MM.1S (cell line): ENCODE data around the gene APBB2.

Experiments used
- DNase-seq: peaks from one replicate; pipeline ENCODE4 v3.0.0-alpha.2; 2015
- H2AFZ ChIP-seq: fragments of 300-600 bp; sonication (generic); 2 replicates; pipeline ENCODE4 v1.6.0; 2016; ENCODE audit warnings: antibody characterized with exemption, low read length
- H3F3A ChIP-seq: fragments of 300-600 bp; sonication (generic); 2 replicates; pipeline ENCODE4 v1.6.1; 2016; ENCODE audit warnings: mild to moderate bottlenecking, antibody characterized with exemption, low read length, moderate library complexity, mixed read lengths; ENCODE audit not compliant: insufficient read depth
- H3K27ac ChIP-seq: fragments of 300-600 bp; sonication (generic); 2 replicates; pipeline ENCODE4 v1.5.1; 2016; ENCODE audit warnings: mild to moderate bottlenecking, low read length
- H3K27me3 ChIP-seq: fragments of 300-600 bp; sonication (generic); replicated peaks from 2 replicates; pipeline ENCODE4 v1.6.0; 2016; ENCODE audit warnings: low read length; ENCODE audit not compliant: insufficient read depth
- H3K36me3 ChIP-seq: fragments of 300-600 bp; sonication (generic); replicated peaks from 2 replicates; pipeline ENCODE4 v1.6.1; 2016; ENCODE audit warnings: mild to moderate bottlenecking, low read length, mixed read lengths; ENCODE audit not compliant: insufficient read depth
- H3K4me1 ChIP-seq: fragments of 300-600 bp; sonication (generic); 2 replicates; pipeline ENCODE4 v1.6.1; 2016; ENCODE audit warnings: low read length, mixed read lengths
- H3K4me2 ChIP-seq: fragments of 300-600 bp; sonication (generic); 2 replicates; pipeline ENCODE4 v1.6.0; 2016; ENCODE audit warnings: low read depth, low read length
- H3K4me3 ChIP-seq: fragments of 300-600 bp; sonication (generic); 2 replicates; pipeline ENCODE4 v1.5.1; 2016; ENCODE audit warnings: low read length, mixed read lengths
- H3K79me2 ChIP-seq: fragments of 300-600 bp; sonication (generic); 2 replicates; pipeline ENCODE4 v1.6.1; 2016; ENCODE audit warnings: mixed run types, low read length, mixed read lengths
- H3K9ac ChIP-seq: fragments of 300-600 bp; sonication (generic); 2 replicates; pipeline ENCODE4 v1.6.1; 2016; ENCODE audit warnings: low read length, mixed read lengths
- H3K9me2 ChIP-seq: fragments of 300-600 bp; sonication (generic); replicated peaks from 2 replicates; pipeline ENCODE4 v1.6.1; 2016; ENCODE audit warnings: mild to moderate bottlenecking, low read length, mixed read lengths; ENCODE audit not compliant: insufficient read depth
- H3K9me3 ChIP-seq: fragments of 300-600 bp; sonication (generic); replicated peaks from 2 replicates; pipeline ENCODE4 v1.6.1; 2016; ENCODE audit warnings: mild to moderate bottlenecking, low read length, mixed read lengths; ENCODE audit not compliant: insufficient read depth
- H4K20me1 ChIP-seq: fragments of 300-600 bp; sonication (generic); 2 replicates; pipeline ENCODE4 v1.6.1; 2016; ENCODE audit warnings: mild to moderate bottlenecking, low read length, moderate library complexity, mixed read lengths; ENCODE audit not compliant: insufficient read depth
- EZH2 ChIP-seq: fragments of 300-600 bp; sonication (generic); optimal IDR thresholded peaks from 2 replicates; pipeline ENCODE3; 2017; ENCODE audit warnings: low read depth, mild to moderate bottlenecking, antibody characterized with exemption, low read length, mixed read lengths
- EZH2phosphoT487 ChIP-seq: fragments of 300-600 bp; sonication (generic); IDR thresholded peaks from 2 replicates; pipeline ENCODE4 v1.6.1; 2018; ENCODE audit warnings: antibody characterized with exemption, low read length
- TF ChIP-seq, protein P1 (sequence below): fragments of 300-600 bp; sonication (generic); IDR thresholded peaks from 2 replicates; pipeline ENCODE4 v1.5.1; 2016; ENCODE audit warnings: antibody characterized with exemption, low read length, mixed read lengths

APBB2 gene

DNA sequence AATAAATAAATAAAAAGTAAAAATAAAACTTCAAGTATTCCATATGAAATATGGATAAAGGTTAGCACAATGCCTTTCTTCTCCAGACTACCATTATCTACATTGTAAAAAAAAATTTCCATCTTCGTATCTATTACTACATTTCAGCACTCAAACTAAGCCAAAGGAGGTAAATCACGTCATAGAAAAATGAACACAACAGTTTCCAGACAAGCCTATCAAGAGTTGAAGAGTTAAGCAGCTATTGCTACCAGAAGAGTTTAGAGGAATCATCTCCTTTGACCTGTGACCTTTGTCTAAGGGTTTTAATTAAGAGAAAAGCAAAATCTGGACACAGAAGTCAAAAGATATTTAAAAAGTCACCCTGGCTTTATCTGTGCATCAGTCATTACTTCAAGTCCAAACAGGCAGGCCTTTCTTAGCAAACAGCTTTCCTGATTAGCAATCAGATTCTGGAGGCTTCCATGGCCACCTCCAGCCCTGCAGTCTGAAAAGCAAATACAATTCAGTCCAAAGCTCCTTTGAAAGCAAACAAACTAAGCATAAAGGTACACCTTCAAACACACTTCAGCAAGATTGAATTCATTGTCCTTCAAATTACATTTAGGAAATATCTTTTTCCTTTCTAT, 82.2 kb downstream of the APBB2 start:
- H3K9me2 ChIP-seq, result no peaks in the 10 kb centered on the region
- no peak overlapping the region for H3K4me3 ChIP-seq
- no peaks in the 10 kb centered on the region for H3F3A ChIP-seq
- no peaks in the 10 kb centered on the region for H3K9me3 ChIP-seq
- no peak overlapping the region for H2AFZ ChIP-seq
- TF ChIP-seq, protein P1, sequence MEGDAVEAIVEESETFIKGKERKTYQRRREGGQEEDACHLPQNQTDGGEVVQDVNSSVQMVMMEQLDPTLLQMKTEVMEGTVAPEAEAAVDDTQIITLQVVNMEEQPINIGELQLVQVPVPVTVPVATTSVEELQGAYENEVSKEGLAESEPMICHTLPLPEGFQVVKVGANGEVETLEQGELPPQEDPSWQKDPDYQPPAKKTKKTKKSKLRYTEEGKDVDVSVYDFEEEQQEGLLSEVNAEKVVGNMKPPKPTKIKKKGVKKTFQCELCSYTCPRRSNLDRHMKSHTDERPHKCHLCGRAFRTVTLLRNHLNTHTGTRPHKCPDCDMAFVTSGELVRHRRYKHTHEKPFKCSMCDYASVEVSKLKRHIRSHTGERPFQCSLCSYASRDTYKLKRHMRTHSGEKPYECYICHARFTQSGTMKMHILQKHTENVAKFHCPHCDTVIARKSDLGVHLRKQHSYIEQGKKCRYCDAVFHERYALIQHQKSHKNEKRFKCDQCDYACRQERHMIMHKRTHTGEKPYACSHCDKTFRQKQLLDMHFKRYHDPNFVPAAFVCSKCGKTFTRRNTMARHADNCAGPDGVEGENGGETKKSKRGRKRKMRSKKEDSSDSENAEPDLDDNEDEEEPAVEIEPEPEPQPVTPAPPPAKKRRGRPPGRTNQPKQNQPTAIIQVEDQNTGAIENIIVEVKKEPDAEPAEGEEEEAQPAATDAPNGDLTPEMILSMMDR, result no peak
- TF ChIP-seq EZH2phosphoT487, result no peak
- TF ChIP-seq EZH2, result no peak
- H4K20me1 ChIP-seq, result no peaks in the 10 kb centered on the region
- H3K4me2 ChIP-seq, result no peak overlapping the region
- H3K36me3 ChIP-seq, result no peaks in the 10 kb centered on the region
- no peak overlapping the region for H3K27ac ChIP-seq
- no peaks in the 10 kb centered on the region for H3K27me3 ChIP-seq
- H3K4me1 ChIP-seq, result no peaks in the 10 kb centered on the region
- H3K9ac ChIP-seq, result no peak overlapping the region
- DNase-seq, result no peak
- no peaks in the 10 kb centered on the region for H3K79me2 ChIP-seq

DNA sequence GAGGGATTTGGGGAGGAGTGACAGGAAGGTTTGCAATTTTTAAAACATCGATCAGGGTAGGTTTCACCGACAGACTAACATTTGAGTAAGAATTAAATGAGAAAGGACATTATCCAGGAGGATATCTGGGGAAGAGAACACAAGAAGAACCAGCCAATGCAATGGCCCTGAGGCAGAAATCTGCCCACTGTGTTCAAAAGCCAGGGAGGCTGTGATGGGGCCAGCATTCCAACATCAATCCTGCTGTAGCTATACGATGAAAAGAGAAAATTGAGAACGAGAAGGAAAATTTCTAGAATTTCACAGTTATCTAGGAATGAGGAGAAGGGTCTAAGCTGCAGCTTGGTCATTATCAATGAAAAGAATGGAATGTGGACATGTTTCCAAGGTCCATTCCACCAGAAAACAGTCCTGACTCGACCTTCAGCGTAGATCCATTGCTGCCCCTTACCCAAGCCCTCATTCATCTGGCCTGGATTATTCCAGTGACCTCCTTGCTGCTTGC, 84.4 kb downstream of the APBB2 start:
- no peaks in the 10 kb centered on the region for H3K79me2 ChIP-seq
- no peak overlapping the region for H3K9ac ChIP-seq

DNA sequence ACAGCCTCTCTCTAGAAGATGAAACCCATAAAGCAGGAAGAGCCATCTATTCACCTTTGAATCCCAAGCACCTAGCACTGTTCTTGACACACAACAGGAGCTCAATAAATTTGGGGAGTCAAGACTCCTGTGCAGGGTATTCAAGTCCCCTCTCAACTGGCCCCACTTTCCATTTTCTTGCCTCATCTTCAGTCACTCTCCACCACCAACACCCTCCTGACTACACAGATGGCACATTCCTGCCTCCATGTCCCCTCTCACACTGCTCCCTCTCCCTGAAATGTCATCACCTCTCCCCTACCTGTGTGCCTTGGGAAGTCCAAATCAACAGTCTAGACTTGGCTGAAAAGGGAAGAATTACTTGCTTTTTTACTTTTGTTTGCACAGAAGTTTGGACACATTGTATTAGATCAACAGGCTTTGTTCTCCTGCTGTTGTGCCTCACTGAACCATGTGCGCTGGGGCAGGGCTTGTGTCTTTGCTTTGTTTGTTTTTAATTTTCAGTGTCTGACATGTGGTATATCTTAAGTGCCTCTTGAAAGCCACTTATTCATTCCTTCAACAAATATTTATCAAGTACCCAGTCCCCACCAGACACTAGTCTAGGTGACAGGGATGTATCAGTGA, 85.1 kb downstream of the APBB2 start:
- Histone ChIP-seq H3K27ac (no peak overlapping the region), H2AFZ (no peak overlapping the region), H3K9ac (no peak overlapping the region), H4K20me1 (no peaks in the 10 kb centered on the region), H3K9me3 (no peaks in the 10 kb centered on the region), H3K4me3 (no peak overlapping the region), H3K4me2 (no peak overlapping the region), H3K9me2 (no peaks in the 10 kb centered on the region), H3K4me1 (no peaks in the 10 kb centered on the region), H3K27me3 (no peaks in the 10 kb centered on the region), H3K36me3 (no peaks in the 10 kb centered on the region), H3F3A (no peaks in the 10 kb centered on the region), H3K79me2 (no peaks in the 10 kb centered on the region)
- TF ChIP-seq EZH2phosphoT487, result no peak
- no peak for TF ChIP-seq EZH2
- no peak for DNase-seq

More for the DNA sequence above, 84.4 kb downstream of the APBB2 start:
- Histone ChIP-seq H3F3A (no peaks in the 10 kb centered on the region), H2AFZ (no peak overlapping the region), H3K27me3 (no peaks in the 10 kb centered on the region), H3K4me1 (no peaks in the 10 kb centered on the region), H3K36me3 (no peaks in the 10 kb centered on the region), H3K9me2 (no peaks in the 10 kb centered on the region), H3K4me3 (no peak overlapping the region), H3K9me3 (no peaks in the 10 kb centered on the region), H3K4me2 (no peak overlapping the region), H3K27ac (no peak overlapping the region), H4K20me1 (no peaks in the 10 kb centered on the region)
- no peak for TF ChIP-seq EZH2
- TF ChIP-seq EZH2phosphoT487, result no peak
- TF ChIP-seq, protein P1, result no peak
- no peak for DNase-seq
